Measurements from ENCODE around the gene NSDHL. TPM values are rescaled to one million over a fixed set of nuclear protein-coding genes. Genes with fewer than 3 reads are reported as not detected.

The NSDHL gene
- total RNA-seq, 1 experiment from 2014 or later, result 52.0 TPM

DNA sequence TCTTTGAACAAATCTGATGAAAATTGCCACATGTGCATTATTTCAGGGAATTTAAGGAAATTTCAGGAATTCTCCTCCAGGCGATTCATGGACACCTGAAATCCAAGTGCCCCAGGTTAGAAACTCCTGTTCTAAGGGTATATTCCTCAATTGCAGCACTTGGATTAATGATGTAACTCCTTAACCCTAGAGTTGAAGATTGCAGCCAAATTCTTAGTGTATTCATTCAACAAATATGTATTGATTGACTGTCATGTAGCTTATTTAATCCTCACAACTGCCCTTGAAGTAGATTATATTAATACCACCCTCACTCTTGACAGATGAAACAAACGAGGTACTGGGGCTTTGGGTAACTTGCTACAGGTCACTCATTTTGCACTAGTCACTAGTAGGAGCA is 11.6 kb upstream of the NSDHL start:
- TF ChIP-seq, protein P1, sequence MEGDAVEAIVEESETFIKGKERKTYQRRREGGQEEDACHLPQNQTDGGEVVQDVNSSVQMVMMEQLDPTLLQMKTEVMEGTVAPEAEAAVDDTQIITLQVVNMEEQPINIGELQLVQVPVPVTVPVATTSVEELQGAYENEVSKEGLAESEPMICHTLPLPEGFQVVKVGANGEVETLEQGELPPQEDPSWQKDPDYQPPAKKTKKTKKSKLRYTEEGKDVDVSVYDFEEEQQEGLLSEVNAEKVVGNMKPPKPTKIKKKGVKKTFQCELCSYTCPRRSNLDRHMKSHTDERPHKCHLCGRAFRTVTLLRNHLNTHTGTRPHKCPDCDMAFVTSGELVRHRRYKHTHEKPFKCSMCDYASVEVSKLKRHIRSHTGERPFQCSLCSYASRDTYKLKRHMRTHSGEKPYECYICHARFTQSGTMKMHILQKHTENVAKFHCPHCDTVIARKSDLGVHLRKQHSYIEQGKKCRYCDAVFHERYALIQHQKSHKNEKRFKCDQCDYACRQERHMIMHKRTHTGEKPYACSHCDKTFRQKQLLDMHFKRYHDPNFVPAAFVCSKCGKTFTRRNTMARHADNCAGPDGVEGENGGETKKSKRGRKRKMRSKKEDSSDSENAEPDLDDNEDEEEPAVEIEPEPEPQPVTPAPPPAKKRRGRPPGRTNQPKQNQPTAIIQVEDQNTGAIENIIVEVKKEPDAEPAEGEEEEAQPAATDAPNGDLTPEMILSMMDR (conservative IDR thresholded peaks at IDR 0.05; ENCODE audit: low read depth, low read length), result no peak
- TF ChIP-seq EZH2 (IDR thresholded peaks at IDR 0.05; ENCODE audit: borderline replicate concordance, low read depth, low read length, poor library complexity, severe bottlenecking), result no peak
- no peaks in the 10 kb centered on the region for H3K36me3 ChIP-seq (ENCODE audit: insufficient read depth, low read length, poor library complexity, severe bottlenecking)

DNA sequence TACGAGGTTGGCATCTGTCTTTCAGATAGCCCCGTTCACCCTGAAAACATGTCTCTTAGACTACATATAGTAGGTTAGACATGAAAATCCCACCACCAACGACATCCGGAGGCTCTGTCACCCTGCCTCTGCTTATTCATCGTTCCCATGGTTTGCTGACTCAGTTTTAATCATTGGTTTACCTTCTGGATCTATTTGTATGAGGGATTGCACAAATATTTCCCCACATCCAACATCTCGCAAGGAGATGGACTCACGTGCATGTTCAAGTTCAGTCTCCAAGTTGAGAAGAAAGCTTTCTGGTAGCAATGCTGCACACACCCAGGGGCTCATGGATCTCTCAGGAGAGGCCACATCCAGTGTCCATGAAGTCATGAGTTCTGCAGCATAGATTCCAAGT is 11.1 kb upstream of the NSDHL start:
- CTCF ChIA-PET, result no interaction called here
- no peaks in the 10 kb centered on the region for H3K9me3 ChIP-seq (ENCODE audit: low read depth, low read length, poor library complexity, severe bottlenecking)
- no peaks in the 10 kb centered on the region for H3K4me1 ChIP-seq (ENCODE audit: insufficient read depth, low read length, poor library complexity, severe bottlenecking)
- TF ChIP-seq, protein P1 (conservative IDR thresholded peaks at IDR 0.05; ENCODE audit: low read depth, low read length), result no peak
- no peak for TF ChIP-seq EZH2 (IDR thresholded peaks at IDR 0.05; ENCODE audit: borderline replicate concordance, low read depth, low read length, poor library complexity, severe bottlenecking)
- no peak for DNase-seq (ENCODE audit: low spot score)
- BruUV-seq (replicated peaks), result no TSS peak
- no peak overlapping the region for H3K27ac ChIP-seq (ENCODE audit: low read depth, low read length, poor library complexity, severe bottlenecking)
- intact Hi-C loops (cut with micrococcal nuclease; ENCODE audit: unreplicated experiment), result loop anchor here (5.0 to 10.0 kb wide), 2 partner anchors 1067 to 1665 kb away; no protein-coding TSS in a partner anchor
- POLR2A ChIA-PET (ENCODE audit: low non-redundant PET), result no interaction called here
- no peak overlapping the region for H3K4me3 ChIP-seq (ENCODE audit: low read depth, low read length, poor library complexity, severe bottlenecking)
- H3K27me3 ChIP-seq (replicated peaks; ENCODE audit: insufficient read depth, low read depth, low read length, poor library complexity), result peaks cover 32% of the 10 kb centered on the region
- H3K36me3 ChIP-seq (ENCODE audit: insufficient read depth, low read length, poor library complexity, severe bottlenecking), result no peaks in the 10 kb centered on the region

More for the DNA sequence above, 11.6 kb upstream of the NSDHL start:
- ChIA-PET POLR2A (ENCODE audit: low non-redundant PET) (no interaction called here), CTCF (no interaction called here)
- Histone ChIP-seq H3K9me3 (ENCODE audit: low read depth, low read length, poor library complexity, severe bottlenecking) (no peaks in the 10 kb centered on the region), H3K4me1 (ENCODE audit: insufficient read depth, low read length, poor library complexity, severe bottlenecking) (no peaks in the 10 kb centered on the region), H3K27ac (ENCODE audit: low read depth, low read length, poor library complexity, severe bottlenecking) (no peak overlapping the region), H3K4me3 (ENCODE audit: low read depth, low read length, poor library complexity, severe bottlenecking) (no peak overlapping the region), H3K27me3 (replicated peaks; ENCODE audit: insufficient read depth, low read depth, low read length, poor library complexity) (peaks cover 37% of the 10 kb centered on the region)
- no peak for DNase-seq (ENCODE audit: low spot score)
- no TSS peak for BruUV-seq (replicated peaks)
- intact Hi-C loops (cut with micrococcal nuclease; ENCODE audit: unreplicated experiment), result loop anchor here (5.0 kb wide), 1 partner anchor 1067 kb away; no protein-coding TSS in a partner anchor

DNA sequence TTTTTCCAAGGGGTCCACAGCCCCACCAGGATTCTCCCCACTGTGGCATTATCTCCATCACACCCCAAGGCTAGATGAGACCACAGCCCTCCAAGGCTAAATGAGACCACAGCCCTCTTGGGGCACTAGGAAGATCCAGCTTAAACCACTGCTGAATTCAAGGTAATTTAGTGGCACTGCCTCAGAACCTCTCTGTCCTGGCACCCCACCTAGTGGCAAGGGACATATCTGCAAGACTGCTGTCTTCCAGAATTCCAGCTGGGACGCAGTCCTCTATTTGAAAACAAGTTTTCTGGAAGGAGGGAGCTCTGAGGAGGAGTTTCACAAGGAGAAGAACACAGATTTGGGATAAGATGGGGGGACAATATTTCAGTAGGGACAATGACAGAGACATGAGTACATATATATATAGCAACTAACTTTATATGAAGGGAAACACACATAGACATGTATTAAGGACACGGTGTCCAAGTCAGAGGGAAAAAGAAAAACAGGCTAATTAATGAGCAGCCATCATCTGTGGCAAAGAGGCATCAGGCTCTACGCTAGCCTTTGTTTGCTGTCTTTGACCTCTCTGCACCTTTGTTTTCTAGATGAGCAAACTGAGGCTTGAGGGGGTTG is 9.6 kb upstream of the NSDHL start:
- POLR2A ChIA-PET (ENCODE audit: low non-redundant PET), result no interaction called here
- BruUV-seq (replicated peaks), result no TSS peak
- H3K27me3 ChIP-seq (replicated peaks; ENCODE audit: insufficient read depth, low read depth, low read length, poor library complexity), result peaks cover 26% of the 10 kb centered on the region
- intact Hi-C loops (cut with micrococcal nuclease; ENCODE audit: unreplicated experiment), result loop anchor here (10.0 kb wide), 1 partner anchor 1666 kb away; no protein-coding TSS in a partner anchor
- H3K4me3 ChIP-seq (ENCODE audit: low read depth, low read length, poor library complexity, severe bottlenecking), result no peak overlapping the region
- CTCF ChIA-PET, result interaction anchor here (0.6 kb wide), 1 partner anchor 219 kb away, joined by 3 read pairs; no protein-coding TSS in a partner anchor
- H3K27ac ChIP-seq (ENCODE audit: low read depth, low read length, poor library complexity, severe bottlenecking), result no peak overlapping the region
- no peaks in the 10 kb centered on the region for H3K9me3 ChIP-seq (ENCODE audit: low read depth, low read length, poor library complexity, severe bottlenecking)
- no peaks in the 10 kb centered on the region for H3K4me1 ChIP-seq (ENCODE audit: insufficient read depth, low read length, poor library complexity, severe bottlenecking)
- DNase-seq (ENCODE audit: low spot score), result peak; percentile 51
- no peak for TF ChIP-seq EZH2 (IDR thresholded peaks at IDR 0.05; ENCODE audit: borderline replicate concordance, low read depth, low read length, poor library complexity, severe bottlenecking)
- TF ChIP-seq, protein P1 (conservative IDR thresholded peaks at IDR 0.05; ENCODE audit: low read depth, low read length), result peak; percentile 66
- no peaks in the 10 kb centered on the region for H3K36me3 ChIP-seq (ENCODE audit: insufficient read depth, low read length, poor library complexity, severe bottlenecking)
